GM18526 (cell line): ENCODE data around the gene PDLIM1.

Source experiments
- POLR2A ChIP-seq: IDR thresholded peaks from 3 replicates; pipeline ENCODE4 v1.6.1; 2011; ENCODE audit not compliant: insufficient read length; ENCODE audit errors: extremely low read depth

The PDLIM1 gene

GRCh38 chr10:95247881-95248583, 42.8 kb downstream of the PDLIM1 start:
- no peak for TF ChIP-seq POLR2A

GRCh38 chr10:95247200-95247880, 43.5 kb downstream of the PDLIM1 start:
- no peak for TF ChIP-seq POLR2A

GRCh38 chr10:95246582-95247051, 44.2 kb downstream of the PDLIM1 start:
- TF ChIP-seq POLR2A = no peak

- no peak for TF ChIP-seq POLR2A
These were observed 45.3 kb downstream of the PDLIM1 start for GRCh38 chr10:95245425-95246055.

GRCh38 chr10:95244152-95244551, 46.7 kb downstream of the PDLIM1 start:
- no peak for TF ChIP-seq POLR2A

- no peak for TF ChIP-seq POLR2A
These were observed 47.5 kb downstream of the PDLIM1 start for GRCh38 chr10:95243318-95243617.

GRCh38 chr10:95242581-95243317, 48.1 kb downstream of the PDLIM1 start:
- TF ChIP-seq POLR2A = no peak

GRCh38 chr10:95241533-95241932, 49.3 kb downstream of the PDLIM1 start:
- TF ChIP-seq POLR2A = no peak

- TF ChIP-seq POLR2A = no peak
These were observed 50.0 kb downstream of the PDLIM1 start for GRCh38 chr10:95240811-95241210.

GRCh38 chr10:95237376-95238170, 53.2 kb downstream of the PDLIM1 start:
- TF ChIP-seq POLR2A = no peak

GRCh38 chr10:95236068-95236903, 54.5 kb downstream of the PDLIM1 start:
- TF ChIP-seq POLR2A = no peak

- TF ChIP-seq POLR2A = no peak
These were observed 55.1 kb downstream of the PDLIM1 start for GRCh38 chr10:95235676-95236067.

- no peak for TF ChIP-seq POLR2A
These were observed 55.9 kb downstream of the PDLIM1 start for GRCh38 chr10:95234951-95235350.
